ENCODE measurements around the gene USP5. TPM values are rescaled to one million over a fixed set of nuclear protein-coding genes. Genes with fewer than 3 reads are reported as not detected.

Gene USP5
- total RNA-seq, 1 experiment from 2014 or later = 107 TPM

DNA sequence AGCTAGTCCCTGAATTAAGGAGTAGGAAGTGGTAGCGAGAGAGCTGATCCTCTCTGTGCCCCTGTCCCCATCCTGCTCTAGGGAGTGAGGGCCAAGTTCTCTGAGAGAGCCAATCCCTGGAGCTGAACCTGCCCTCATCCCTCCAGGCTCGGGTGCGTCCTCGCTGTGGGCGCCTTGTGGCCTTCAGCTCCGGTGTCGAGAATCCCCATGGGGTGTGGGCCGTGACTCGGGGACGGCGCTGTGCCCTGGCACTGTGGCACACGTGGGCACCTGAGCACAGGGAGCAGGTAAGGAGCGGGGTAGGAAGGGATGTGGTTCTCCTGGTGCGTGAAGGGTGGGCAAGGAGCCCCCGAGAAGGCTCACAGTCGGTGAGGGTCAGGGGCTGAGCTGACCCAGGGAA lies 13.1 kb upstream of the USP5 start:
- Histone ChIP-seq H3K27ac (ENCODE audit: low read length) (no peak overlapping the region), H3K9me3 (ENCODE audit: low read length) (no peaks in the 10 kb centered on the region), H2AFZ (ENCODE audit: low read length) (no peak overlapping the region), H3K9ac (ENCODE audit: low read length) (no peak overlapping the region), H3K27me3 (ENCODE audit: low read length) (no peaks in the 10 kb centered on the region), H3K79me2 (ENCODE audit: low read length) (no peaks in the 10 kb centered on the region), H3K4me1 (ENCODE audit: insufficient read depth, low read length) (no peaks in the 10 kb centered on the region), H3K9me2 (replicated peaks; ENCODE audit: low read length) (no peaks in the 10 kb centered on the region), H3K4me2 (ENCODE audit: low read length) (no peak overlapping the region), H3F3A (ENCODE audit: low read length, unreplicated experiment) (no peaks in the 10 kb centered on the region), H3K4me3 (ENCODE audit: low read length) (no peak overlapping the region), H3K36me3 (ENCODE audit: low read depth, low read length) (no peaks in the 10 kb centered on the region), H4K20me1 (ENCODE audit: low read length) (no peaks in the 10 kb centered on the region)
- TF ChIP-seq EZH2 (IDR thresholded peaks at IDR 0.05; ENCODE audit: low read length, unreplicated experiment) (no peak), EZH2phosphoT487 (IDR thresholded peaks at IDR 0.05; ENCODE audit: borderline replicate concordance, low read length) (no peak)
- POLR2A ChIA-PET (ENCODE audit: unreplicated experiment) = no interaction called here
- CTCF ChIA-PET = no interaction called here
- no TSS peak for BruUV-seq (replicated peaks)
- no peak for DNase-seq
- intact Hi-C loops (cut with micrococcal nuclease) = no loop called here
- ATAC-seq = no peak

DNA sequence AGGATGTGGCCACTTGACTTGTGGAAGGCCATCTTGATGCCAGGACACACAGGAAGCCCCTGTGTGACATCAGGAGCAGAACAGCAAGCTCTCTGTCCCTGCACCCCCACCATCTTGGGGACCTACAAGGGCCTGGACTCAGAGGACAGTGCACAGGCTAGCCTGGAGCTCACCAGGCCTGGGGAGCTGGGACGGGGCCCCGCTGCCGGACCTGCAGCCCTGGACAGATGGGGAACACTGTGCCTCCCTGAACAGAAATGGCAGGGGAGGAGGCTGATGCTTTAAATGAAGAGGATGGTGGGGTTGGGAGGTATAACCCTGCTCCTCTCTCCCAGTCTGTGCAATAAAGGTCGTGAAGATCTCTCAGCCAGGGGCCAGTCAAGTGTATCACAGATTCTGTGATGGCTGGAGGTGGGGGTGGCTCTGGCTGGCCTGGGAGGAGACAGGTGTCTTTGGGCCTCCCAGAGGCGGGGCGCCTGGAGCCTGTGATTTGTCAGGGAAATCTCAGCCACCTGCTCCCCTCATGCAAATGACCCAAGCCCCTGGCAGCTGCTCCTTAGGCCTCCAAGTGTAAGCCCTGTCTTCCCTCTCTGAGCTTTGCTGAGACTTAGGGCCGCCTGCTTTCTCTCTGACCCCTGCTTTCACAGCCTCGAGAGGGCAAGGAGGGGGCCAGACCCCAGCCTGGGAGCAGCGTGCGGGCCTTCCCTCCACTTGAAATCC lies 12.3 kb upstream of the USP5 start:
- H3K4me3 ChIP-seq (ENCODE audit: low read length) = no peak overlapping the region
- ChIA-PET POLR2A (ENCODE audit: unreplicated experiment) (no interaction called here), CTCF (no interaction called here)
- H3K4me1 ChIP-seq (ENCODE audit: insufficient read depth, low read length) = no peaks in the 10 kb centered on the region
- intact Hi-C loops (cut with micrococcal nuclease) = no loop called here
- no peak for ATAC-seq
- H3K79me2 ChIP-seq (ENCODE audit: low read length) = no peaks in the 10 kb centered on the region
- H3K27ac ChIP-seq (ENCODE audit: low read length) = no peak overlapping the region
- TF ChIP-seq, protein P1, sequence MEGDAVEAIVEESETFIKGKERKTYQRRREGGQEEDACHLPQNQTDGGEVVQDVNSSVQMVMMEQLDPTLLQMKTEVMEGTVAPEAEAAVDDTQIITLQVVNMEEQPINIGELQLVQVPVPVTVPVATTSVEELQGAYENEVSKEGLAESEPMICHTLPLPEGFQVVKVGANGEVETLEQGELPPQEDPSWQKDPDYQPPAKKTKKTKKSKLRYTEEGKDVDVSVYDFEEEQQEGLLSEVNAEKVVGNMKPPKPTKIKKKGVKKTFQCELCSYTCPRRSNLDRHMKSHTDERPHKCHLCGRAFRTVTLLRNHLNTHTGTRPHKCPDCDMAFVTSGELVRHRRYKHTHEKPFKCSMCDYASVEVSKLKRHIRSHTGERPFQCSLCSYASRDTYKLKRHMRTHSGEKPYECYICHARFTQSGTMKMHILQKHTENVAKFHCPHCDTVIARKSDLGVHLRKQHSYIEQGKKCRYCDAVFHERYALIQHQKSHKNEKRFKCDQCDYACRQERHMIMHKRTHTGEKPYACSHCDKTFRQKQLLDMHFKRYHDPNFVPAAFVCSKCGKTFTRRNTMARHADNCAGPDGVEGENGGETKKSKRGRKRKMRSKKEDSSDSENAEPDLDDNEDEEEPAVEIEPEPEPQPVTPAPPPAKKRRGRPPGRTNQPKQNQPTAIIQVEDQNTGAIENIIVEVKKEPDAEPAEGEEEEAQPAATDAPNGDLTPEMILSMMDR (conservative IDR thresholded peaks at IDR 0.05; ENCODE audit: low read depth, low read length) = no peak
- TF ChIP-seq EZH2 (IDR thresholded peaks at IDR 0.05; ENCODE audit: low read length, unreplicated experiment) = no peak
- TF ChIP-seq EZH2phosphoT487 (IDR thresholded peaks at IDR 0.05; ENCODE audit: borderline replicate concordance, low read length) = no peak
- no TSS peak for BruUV-seq (replicated peaks)
- H3K4me2 ChIP-seq (ENCODE audit: low read length) = no peak overlapping the region
- H3K9ac ChIP-seq (ENCODE audit: low read length) = no peak overlapping the region
- H3K9me2 ChIP-seq (replicated peaks; ENCODE audit: low read length) = no peaks in the 10 kb centered on the region
- no peak for DNase-seq
- H2AFZ ChIP-seq (ENCODE audit: low read length) = no peak overlapping the region
- H3K9me3 ChIP-seq (ENCODE audit: low read length) = no peaks in the 10 kb centered on the region
- no peaks in the 10 kb centered on the region for H3F3A ChIP-seq (ENCODE audit: low read length, unreplicated experiment)
- H3K27me3 ChIP-seq (ENCODE audit: low read length) = no peaks in the 10 kb centered on the region
- H3K36me3 ChIP-seq (ENCODE audit: low read depth, low read length) = no peaks in the 10 kb centered on the region
- no peaks in the 10 kb centered on the region for H4K20me1 ChIP-seq (ENCODE audit: low read length)

DNA sequence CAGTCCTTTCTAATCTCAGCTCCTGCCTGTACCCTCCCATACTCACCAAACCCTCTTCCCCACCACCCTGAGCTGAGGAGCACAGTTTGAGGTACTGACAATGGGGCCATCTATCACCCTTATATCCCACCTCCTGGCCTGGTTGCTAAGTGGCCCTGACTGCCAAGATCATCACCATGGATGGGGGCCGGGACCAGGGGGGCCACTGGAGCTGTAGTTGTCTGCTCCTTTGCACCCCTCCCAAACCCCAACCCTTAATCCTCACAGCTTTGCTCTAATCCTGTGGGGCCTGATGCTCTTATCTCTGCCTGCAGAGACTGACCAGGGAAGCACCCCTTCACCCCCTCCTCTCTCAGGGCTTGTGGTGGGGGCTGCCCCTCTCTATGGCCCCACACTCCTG lies 11.6 kb upstream of the USP5 start:
- no peaks in the 10 kb centered on the region for H4K20me1 ChIP-seq (ENCODE audit: low read length)
- no peaks in the 10 kb centered on the region for H3F3A ChIP-seq (ENCODE audit: low read length, unreplicated experiment)
- intact Hi-C loops (cut with micrococcal nuclease) = no loop called here
- H3K4me3 ChIP-seq (ENCODE audit: low read length) = no peak overlapping the region
- no peak overlapping the region for H2AFZ ChIP-seq (ENCODE audit: low read length)
- H3K4me1 ChIP-seq (ENCODE audit: insufficient read depth, low read length) = no peaks in the 10 kb centered on the region
- H3K36me3 ChIP-seq (ENCODE audit: low read depth, low read length) = no peaks in the 10 kb centered on the region
- ATAC-seq = no peak
- H3K27ac ChIP-seq (ENCODE audit: low read length) = no peak overlapping the region
- H3K27me3 ChIP-seq (ENCODE audit: low read length) = no peaks in the 10 kb centered on the region
- H3K79me2 ChIP-seq (ENCODE audit: low read length) = no peaks in the 10 kb centered on the region
- BruUV-seq (replicated peaks) = no TSS peak
- no peak overlapping the region for H3K9ac ChIP-seq (ENCODE audit: low read length)
- no peaks in the 10 kb centered on the region for H3K9me3 ChIP-seq (ENCODE audit: low read length)
- TF ChIP-seq EZH2 (IDR thresholded peaks at IDR 0.05; ENCODE audit: low read length, unreplicated experiment) (no peak), EZH2phosphoT487 (IDR thresholded peaks at IDR 0.05; ENCODE audit: borderline replicate concordance, low read length) (no peak)
- TF ChIP-seq, protein P1 (conservative IDR thresholded peaks at IDR 0.05; ENCODE audit: low read depth, low read length) = no peak
- H3K4me2 ChIP-seq (ENCODE audit: low read length) = no peak overlapping the region
- ChIA-PET CTCF (no interaction called here), POLR2A (ENCODE audit: unreplicated experiment) (no interaction called here)
- no peak for DNase-seq
- no peaks in the 10 kb centered on the region for H3K9me2 ChIP-seq (replicated peaks; ENCODE audit: low read length)

All from PC-3 (cell line).